HG03103 (cell line): ENCODE data around the gene TMEM205.
A peak's percentile ranks its signal among the peaks of the same experiment; 100 is the strongest.

Experiments used
- ATAC-seq: cut with Tn5 transposase; IDR thresholded peaks from one replicate; pipeline ENCODE4 v1.9.1; 2021; ENCODE audit warnings: low read depth; ENCODE audit not compliant: unreplicated experiment

The TMEM205 gene

DNA sequence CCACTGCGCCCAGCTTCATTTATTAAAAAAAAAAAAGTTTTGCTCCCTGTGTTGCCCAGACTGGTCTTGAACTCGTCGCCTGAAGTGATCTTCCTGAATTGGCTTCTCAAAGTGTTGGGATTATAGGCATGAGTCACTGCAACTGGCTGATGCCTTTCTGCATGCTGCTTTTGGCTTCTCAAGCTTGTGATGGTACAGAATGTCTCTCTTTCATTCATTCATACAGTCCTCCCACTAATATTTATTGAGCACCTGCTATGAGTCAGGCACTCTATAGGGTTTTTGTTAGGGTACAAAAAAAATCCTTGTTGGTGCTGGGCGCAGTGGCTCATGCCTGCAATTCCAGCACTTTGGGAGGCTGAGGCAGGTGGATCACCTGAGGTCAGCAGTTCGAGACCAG lies 41.1 kb downstream of the TMEM205 start:
- no peak for ATAC-seq

DNA sequence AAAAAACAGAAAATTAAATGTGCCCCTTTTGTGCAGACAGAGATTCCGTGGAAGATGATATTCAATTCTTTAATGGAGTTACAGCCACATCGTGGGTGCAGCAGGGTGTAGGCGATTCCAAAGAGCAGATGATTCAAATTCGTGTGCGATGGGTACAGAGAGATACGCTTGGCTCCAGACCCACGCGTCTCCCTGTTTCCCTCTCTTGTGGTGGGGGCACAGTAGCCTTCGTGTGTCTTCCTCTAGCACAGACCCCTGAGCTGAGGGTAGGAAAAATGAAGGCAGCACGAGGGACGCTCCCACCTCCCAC lies 45.3 kb downstream of the TMEM205 start:
- no peak for ATAC-seq

DNA sequence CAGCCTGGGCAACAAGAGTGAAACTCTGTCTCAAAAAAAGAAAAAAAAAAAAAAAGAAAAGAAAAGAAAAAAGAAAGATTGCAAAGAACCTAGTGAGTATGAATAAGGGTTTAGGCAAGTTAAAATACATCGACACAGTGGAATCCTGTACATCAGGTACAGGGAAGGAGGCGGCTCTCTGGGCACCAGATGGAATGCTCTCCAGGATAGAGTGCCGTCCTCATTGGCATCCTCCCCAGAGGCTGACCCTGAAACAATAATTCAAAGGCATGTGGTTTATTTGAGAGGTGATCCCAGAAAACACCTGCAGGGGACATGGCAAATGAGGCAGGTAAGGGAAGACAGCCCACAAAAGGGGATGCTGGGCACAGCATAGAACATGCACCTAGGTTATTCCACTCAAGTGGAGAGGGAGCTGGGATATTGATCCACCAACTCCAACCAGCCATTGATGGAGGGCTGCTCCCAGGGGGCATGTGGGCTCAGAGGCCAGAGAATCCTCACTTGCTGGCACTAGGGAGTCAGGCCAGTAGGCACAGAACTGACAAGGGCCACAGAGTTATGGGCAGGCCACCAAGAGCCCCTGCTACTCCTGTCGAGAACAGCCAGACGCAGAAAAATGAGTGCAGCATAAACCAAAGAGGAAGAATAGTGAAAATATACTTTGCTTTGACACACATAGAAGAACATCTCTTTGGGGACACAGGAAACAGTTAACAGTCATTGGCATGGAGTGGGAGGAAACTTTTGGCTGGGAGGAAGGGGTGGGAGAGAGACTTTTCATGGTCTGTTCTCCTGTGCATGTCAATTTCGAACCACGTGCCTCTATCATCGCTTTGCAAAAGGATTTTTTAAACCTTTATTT lies 45.9 kb downstream of the TMEM205 start:
- no peak for ATAC-seq

DNA sequence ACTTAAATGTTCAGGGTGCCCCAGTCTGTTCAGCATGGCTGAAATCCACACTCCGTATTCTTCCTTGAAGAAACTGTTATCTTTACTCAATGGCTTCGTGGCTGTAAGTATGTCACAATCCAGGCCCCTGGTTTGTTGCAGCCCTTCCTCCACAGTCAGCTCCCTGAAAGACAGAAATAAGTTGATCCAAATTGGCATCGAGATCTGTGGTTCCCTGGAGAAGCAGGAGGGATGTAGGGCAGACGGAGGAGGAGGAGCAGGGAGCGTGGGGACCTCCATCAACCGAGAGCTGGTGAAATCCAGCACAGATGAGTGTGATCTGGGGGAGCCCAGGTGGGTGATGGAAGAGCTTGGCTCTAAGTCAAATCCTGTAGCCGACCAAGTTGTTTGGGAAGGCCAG lies 49.8 kb downstream of the TMEM205 start:
- ATAC-seq: no peak

DNA sequence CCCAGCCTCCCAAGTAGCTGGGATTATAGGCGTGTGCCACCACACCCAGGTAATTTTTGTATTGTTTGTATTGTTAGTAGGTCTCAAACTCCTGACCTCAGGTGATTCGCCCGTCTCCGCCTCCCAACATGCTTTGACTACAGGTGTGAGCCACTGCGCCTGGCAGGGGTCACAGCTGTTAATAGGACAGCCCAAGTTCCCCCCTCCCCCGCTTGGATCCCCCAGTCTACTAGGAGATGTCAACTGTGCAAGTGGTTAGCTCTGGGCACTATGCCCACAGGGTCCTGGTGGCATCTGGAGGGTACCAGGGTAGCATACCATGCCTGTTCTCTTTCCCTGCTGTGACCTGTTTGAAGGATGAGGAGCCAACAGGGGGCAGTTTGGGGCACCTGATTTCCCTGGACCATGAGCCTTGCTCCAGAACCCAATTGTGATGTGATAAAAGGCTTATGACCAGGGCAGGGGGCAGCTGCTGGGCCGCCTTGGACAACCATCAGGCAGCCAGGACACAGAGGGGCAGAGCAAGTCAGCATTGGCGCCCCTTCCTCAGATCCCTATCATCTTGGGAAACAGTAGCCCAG lies 50.3 kb downstream of the TMEM205 start, which contains the start of gene TSPAN16:
Gene TSPAN16 (plus strand): TSS at position 496 of the 581 bp plus-strand sequence. CDS start 138 bp downstream, outside the sequence.
- no peak for ATAC-seq

DNA sequence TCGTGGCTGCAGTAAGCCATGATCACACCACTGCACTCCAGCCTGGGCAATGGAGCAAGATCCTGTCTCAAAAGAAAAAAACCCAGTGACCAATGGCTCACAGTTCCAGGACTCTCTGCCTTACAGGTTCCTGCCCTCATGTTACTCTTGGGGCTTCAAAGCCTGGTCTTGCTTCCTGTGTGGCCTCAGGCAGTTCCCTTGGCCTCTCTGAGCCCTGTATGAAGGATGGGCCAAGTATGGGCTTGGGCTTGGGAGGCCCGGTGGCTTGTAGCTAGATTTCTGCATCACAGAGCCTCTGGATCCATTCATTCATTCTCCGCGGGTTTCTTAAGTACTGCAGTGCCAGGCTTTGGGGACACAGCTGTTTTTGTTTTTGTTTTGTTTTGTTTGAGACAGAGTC lies 50.9 kb downstream of the TMEM205 start:
- no peak for ATAC-seq

DNA sequence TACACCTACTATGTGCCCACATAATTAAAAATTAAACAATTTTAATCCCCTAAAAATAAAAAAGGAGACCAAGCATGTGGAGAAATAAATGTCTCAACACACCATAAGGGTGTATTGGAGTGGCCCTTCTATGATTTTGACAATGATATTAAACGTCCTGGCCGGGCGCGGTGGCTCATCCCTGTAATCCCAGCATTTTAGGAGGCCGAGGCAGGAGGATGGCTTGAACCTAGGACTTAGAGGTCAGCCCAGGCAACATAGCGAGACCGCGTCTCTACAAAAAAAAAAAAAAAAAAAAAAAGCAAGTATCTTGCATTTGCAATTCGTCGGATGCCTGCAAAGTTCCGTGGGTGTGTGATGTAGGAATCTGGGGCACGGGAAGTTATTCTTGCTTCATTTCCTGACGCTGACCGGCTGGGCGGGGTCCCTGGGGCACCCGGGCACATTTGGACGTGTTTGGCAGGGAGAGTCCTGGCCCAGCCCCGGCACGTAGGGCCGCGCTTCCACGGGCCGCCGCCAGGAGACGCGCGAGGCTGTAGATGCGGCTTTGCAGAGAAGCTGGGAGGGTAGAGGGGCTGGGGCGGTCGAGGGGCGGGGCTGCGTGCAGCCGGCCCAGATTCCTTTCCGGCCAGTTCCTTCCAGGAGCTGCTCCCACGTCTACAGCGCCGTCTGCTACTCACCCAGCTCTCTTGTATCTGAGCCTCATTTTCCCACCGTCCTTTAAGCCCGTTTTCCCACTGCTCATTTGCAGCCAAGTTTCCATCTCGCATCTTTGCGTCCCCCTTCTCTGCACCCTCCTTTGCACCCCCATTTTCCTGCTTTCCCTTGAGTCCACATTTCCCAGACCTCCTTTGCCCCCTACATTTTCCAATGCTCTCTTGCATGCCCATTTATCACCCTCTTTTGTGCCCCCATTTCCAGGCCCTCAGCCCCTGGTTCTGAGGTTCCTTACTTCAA lies 52.4 kb downstream of the TMEM205 start:
- peak; percentile 52 for ATAC-seq
